Measurements from ENCODE around the gene DTX1. TPM values are rescaled to one million over a fixed set of nuclear protein-coding genes. Genes with fewer than 3 reads are reported as not detected.
A peak's percentile ranks its signal among the peaks of the same experiment; 100 is the strongest.

Gene DTX1
- total and polyA plus RNA-seq, 2 of the 8 experiments (the other 6 are each of a cell fraction or from before 2014, with no cell fraction given): 4.7 to 6.9 TPM

DNA sequence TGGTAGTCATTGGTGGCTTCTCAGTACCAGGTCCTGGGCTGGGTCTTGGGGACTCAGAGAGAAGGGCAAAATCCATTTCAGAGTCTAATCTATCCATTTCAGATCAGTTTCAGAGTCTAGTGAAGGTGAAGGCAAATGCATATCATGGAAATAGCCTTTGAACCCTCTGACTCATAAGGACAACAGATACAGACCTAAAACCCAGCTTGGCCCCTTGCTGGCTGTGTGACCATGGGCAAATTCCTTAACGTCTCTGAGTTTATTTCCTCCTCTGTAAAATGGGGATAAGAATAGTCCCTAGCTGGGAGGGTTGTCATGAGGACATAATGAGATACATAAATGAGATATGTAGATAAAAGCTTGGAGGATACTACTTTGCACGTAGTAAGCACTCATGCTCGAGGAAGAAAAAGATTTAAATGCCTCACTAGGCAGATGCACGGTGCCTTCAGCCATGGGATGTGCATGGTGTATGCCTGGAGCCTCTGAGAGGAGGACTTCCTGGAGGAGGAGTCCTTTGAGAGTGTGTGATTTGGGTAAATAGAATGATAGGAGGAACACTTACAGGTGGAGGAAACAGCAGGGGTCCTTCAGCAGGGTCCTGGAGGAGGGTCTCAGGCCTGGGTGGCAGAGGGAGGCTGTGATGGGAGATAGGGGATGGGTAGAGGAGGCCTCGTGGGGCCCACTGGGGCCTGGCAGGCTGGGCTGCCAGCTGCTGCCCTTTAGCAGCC lies 8.0 kb downstream of the DTX1 start:
- Histone ChIP-seq H2BK15ac (ENCODE audit: low read length) (no peak overlapping the region), H3K18ac (ENCODE audit: extremely low read depth, low read length) (no peak overlapping the region), H4K91ac (replicated peaks; ENCODE audit: insufficient read length, low read length) (no peak overlapping the region), H3K79me1 (ENCODE audit: low read depth, low read length) (no peaks in the 10 kb centered on the region), H2BK20ac (ENCODE audit: low read length) (no peak overlapping the region), H4K8ac (ENCODE audit: extremely low read depth, insufficient read depth, low read length) (no peak overlapping the region), H4K20me1 (replicated peaks in 1 of 2; ENCODE audit: control insufficient read depth in 1 of 2, insufficient read depth in 2 of 2, low read length in 2 of 2) (peaks cover 0 to 5% of the 10 kb centered on the region in 2 experiments), H2BK120ac (replicated peaks; ENCODE audit: low read depth, low read length) (no peak overlapping the region), H2BK5ac (ENCODE audit: low read depth, low read length) (no peak overlapping the region), H3K23ac (ENCODE audit: insufficient read length) (no peak overlapping the region), H3K27me3 (replicated peaks in 1 of 4; ENCODE audit: control insufficient read depth in 3 of 4, extremely low read depth in 1 of 4, insufficient read depth in 3 of 4, low read length in 3 of 4) (peaks cover 0 to 2% (median 0%) of the 10 kb centered on the region in 4 experiments; a peak in 3 of 7 replicates), H3K4me3 (ENCODE audit: extremely low read depth in 1 of 4, insufficient read depth in 2 of 4, low read depth in 3 of 4, low read length in 4 of 4) (peak overlapping the region in 1 of 4 experiments; percentile 52; a peak in 1 of 8 replicates), H2AK5ac (ENCODE audit: low read depth, low read length) (no peak overlapping the region), H3K36me3 (ENCODE audit: control insufficient read depth in 2 of 4, insufficient read depth in 4 of 4, low read length in 3 of 4) (no peaks in the 10 kb centered on the region), H2AFZ (ENCODE audit: low read length) (no peak overlapping the region), H3K56ac (replicated peaks; ENCODE audit: insufficient read length, low read depth, low read length) (no peak overlapping the region), H3K9ac (replicated peaks in 1 of 4; ENCODE audit: extremely low read depth in 1 of 4, low read depth in 3 of 4, low read length in 3 of 4) (no peak overlapping the region), H2BK12ac (ENCODE audit: low read depth, low read length) (no peak overlapping the region), H3K23me2 (ENCODE audit: low read depth, low read length) (peaks cover 4% of the 10 kb centered on the region; the same call in 1 of the 2 replicates), H3K4me1 (replicated peaks in 1 of 4; ENCODE audit: control insufficient read depth in 3 of 4, insufficient read depth in 4 of 4, low read length in 3 of 4) (peaks cover 0 to 25% (median 15%) of the 10 kb centered on the region in 4 experiments; a peak in 6 of 7 replicates), H3K27ac (ENCODE audit: low read depth, low read length) (no peak overlapping the region), H3K4me2 (ENCODE audit: insufficient read depth in 1 of 2, low read depth in 2 of 2, low read length in 2 of 2) (peak overlapping the region; percentile 63 to 71; a peak in 2 of 4 replicates), H3K4ac (replicated peaks; ENCODE audit: insufficient read length, low read depth, low read length) (no peak overlapping the region), H3K9me3 (ENCODE audit: insufficient read depth in 2 of 2, low read depth in 1 of 2, low read length in 1 of 2) (no peaks in the 10 kb centered on the region), H4K5ac (ENCODE audit: insufficient read length, low read depth, low read length) (no peak overlapping the region), H3K14ac (ENCODE audit: insufficient read length) (no peak overlapping the region), H3K79me2 (ENCODE audit: control insufficient read depth in 1 of 2, insufficient read depth in 2 of 2, low read length in 2 of 2) (no peaks in the 10 kb centered on the region)
- CTCF ChIA-PET (ENCODE audit: partially characterized antibody): interaction anchor here (1.0 to 12.0 kb wide), 10 partner anchors 9 to 110 kb away, joined by 3 to 96 read pairs (median 6); partner anchors contain the start of gene RASAL1
- FAIRE-seq: no peak
- DNase-seq (ENCODE audit: low read depth in 1 of 2, low spot score in 2 of 2): no peak
- TF ChIP-seq CBX8 (IDR thresholded peaks at IDR 0.05; ENCODE audit: borderline replicate concordance, low read depth, low read length): no peak
- TF ChIP-seq SIN3A (conservative IDR thresholded peaks at IDR 0.05 in 1 of 2, IDR thresholded peaks at IDR 0.05 in 1 of 2; ENCODE audit: low read depth in 1 of 2, low read length in 2 of 2): no peak
- no peak for TF ChIP-seq TCF12 (IDR thresholded peaks at IDR 0.05; ENCODE audit: low read depth, low read length)
- no peak for TF ChIP-seq KDM5A (IDR thresholded peaks at IDR 0.05; ENCODE audit: low read length)
- TF ChIP-seq ASH2L (IDR thresholded peaks at IDR 0.05; ENCODE audit: low read length): no peak
- no peak for TF ChIP-seq SRF (IDR thresholded peaks at IDR 0.05; ENCODE audit: low read depth, low read length)
- no peak for TF ChIP-seq CHD2 (IDR thresholded peaks at IDR 0.05; ENCODE audit: low read length)
- TF ChIP-seq, protein P1, sequence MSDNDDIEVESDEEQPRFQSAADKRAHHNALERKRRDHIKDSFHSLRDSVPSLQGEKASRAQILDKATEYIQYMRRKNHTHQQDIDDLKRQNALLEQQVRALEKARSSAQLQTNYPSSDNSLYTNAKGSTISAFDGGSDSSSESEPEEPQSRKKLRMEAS (IDR thresholded peaks at IDR 0.05): no peak
- TF ChIP-seq TEAD4 (IDR thresholded peaks at IDR 0.05; ENCODE audit: low read depth, low read length): no peak
- no peak for TF ChIP-seq POU5F1 (IDR thresholded peaks at IDR 0.05; ENCODE audit: low read depth, low read length)
- no peak for TF ChIP-seq GABPA (IDR thresholded peaks at IDR 0.05; ENCODE audit: borderline replicate concordance, insufficient read depth, low read length)
- TF ChIP-seq BRCA1 (IDR thresholded peaks at IDR 0.05; ENCODE audit: low read depth, low read length): no peak
- WGBS, 2 experiments (ENCODE audit: extremely low coverage in 1 of 2, insufficient coverage in 1 of 2, insufficient read length in 1 of 2, insufficient replicate concordance in 2 of 2, low coverage in 1 of 2, low lambda C conversion rate in 2 of 2, missing lambda C conversion rate in 1 of 2): 77% methylated on average over 5 of the region's 5 CpGs; no CpG with 5 or more reads in 1 of the 2 experiments
- POLR2A ChIA-PET (ENCODE audit: partially characterized antibody): interaction anchor here (1.2 to 1.3 kb wide), 2 partner anchors 24 to 157 kb away, joined by 3 read pairs; no protein-coding TSS in a partner anchor
